GM19397 (cell line): ENCODE measurements around the gene ZNF646.

ENCODE experiments used
- ATAC-seq: cut with Tn5 transposase; IDR thresholded peaks from one replicate; pipeline ENCODE4 v1.9.1; 2021; ENCODE audit warnings: mild to moderate bottlenecking, moderate library complexity; ENCODE audit not compliant: unreplicated experiment

The ZNF646 gene

GRCh38 chr16:31073970-31074813 is at the start of gene ZNF646, which contains the start of gene ZNF668:
TSS of gene ZNF646 (plus strand) at chr16:31074422. CDS start at chr16:31076325, 1,903 bp downstream.
TSS of gene ZNF668 (minus strand) at chr16:31074240. CDS start at chr16:31064459, 9,781 bp downstream.
- ATAC-seq = peak; percentile 73

GRCh38 chr16:31025339-31025738 is 48.9 kb upstream of the ZNF646 start:
- no peak for ATAC-seq

GRCh38 chr16:31029272-31029671 is 45.0 kb upstream of the ZNF646 start:
- no peak for ATAC-seq

GRCh38 chr16:31031276-31031675 is 42.9 kb upstream of the ZNF646 start:
- no peak for ATAC-seq

- ATAC-seq = peak; percentile 75
Observed at GRCh38 chr16:31032736-31033708, 41.2 kb upstream of the ZNF646 start, which contains the start of gene STX4. TSS of gene STX4 (plus strand) at chr16:31033558. CDS start at chr16:31033806, 248 bp downstream.

GRCh38 chr16:31033709-31034492 is 40.3 kb upstream of the ZNF646 start:
- ATAC-seq = peak; percentile 45

GRCh38 chr16:31036691-31037090 is 37.5 kb upstream of the ZNF646 start:
- no peak for ATAC-seq

GRCh38 chr16:31038993-31039392 is 35.2 kb upstream of the ZNF646 start:
- ATAC-seq = no peak

- no peak for ATAC-seq
Observed at GRCh38 chr16:31042866-31043265, 31.4 kb upstream of the ZNF646 start.

GRCh38 chr16:31043352-31043751 is 30.9 kb upstream of the ZNF646 start:
- ATAC-seq = no peak

- no peak for ATAC-seq
Observed at GRCh38 chr16:31043898-31044481, 30.2 kb upstream of the ZNF646 start.

- no peak for ATAC-seq
Observed at GRCh38 chr16:31050280-31051030, 23.8 kb upstream of the ZNF646 start.

- no peak for ATAC-seq
Observed at GRCh38 chr16:31052114-31052513, 22.1 kb upstream of the ZNF646 start.

GRCh38 chr16:31055613-31056012 is 18.6 kb upstream of the ZNF646 start:
- ATAC-seq = no peak

GRCh38 chr16:31061126-31061812 is 13.0 kb upstream of the ZNF646 start:
- ATAC-seq = no peak

GRCh38 chr16:31061813-31062440 is 12.3 kb upstream of the ZNF646 start:
- ATAC-seq = no peak

GRCh38 chr16:31063495-31063842 is 10.8 kb upstream of the ZNF646 start:
- ATAC-seq = no peak

GRCh38 chr16:31063843-31064611 is 10.2 kb upstream of the ZNF646 start:
- ATAC-seq = no peak
